HepG2 (cell line): ENCODE measurements around the gene RNF40. TPM values are rescaled to one million over a fixed set of nuclear protein-coding genes. Genes with fewer than 3 reads are reported as not detected.
A peak's percentile ranks its signal among the peaks of the same experiment; 100 is the strongest.

ENCODE experiments used
- AGO1 ChIP-seq: fragments of 200-400 bp; formaldehyde crosslinking; IDR thresholded peaks from 2 replicates; pipeline ENCODE4 v1.6.1; 2017; ENCODE audit warnings: mild to moderate bottlenecking, low read depth, low read length, moderate library complexity; ENCODE audit not compliant: poor library complexity, severe bottlenecking
- ETV6 ChIP-seq: sonication (generic); formaldehyde crosslinking; conservative IDR thresholded peaks from 2 replicates; pipeline ENCODE4 v1.4.0; 2020; ENCODE audit warnings: missing genetic modification reagents
- HIC2 ChIP-seq: sonication (generic); formaldehyde crosslinking; IDR thresholded peaks from 2 replicates; pipeline ENCODE4 v1.9.0; 2022; ENCODE audit warnings: low read depth, missing genetic modification reagents
- MATR3 ChIP-seq: sonication (generic); formaldehyde crosslinking; IDR thresholded peaks from 2 replicates; pipeline ENCODE4 v1.4.0; 2020; ENCODE audit warnings: missing genetic modification reagents
- MLLT10 ChIP-seq: sonication (generic); formaldehyde crosslinking; IDR thresholded peaks from 2 replicates; pipeline ENCODE4 v1.4.0; 2020; ENCODE audit warnings: missing genetic modification reagents
- NR2F1 ChIP-seq, 2 experiments: fragments of 450-650 bp in 1 of 2; formaldehyde crosslinking in 1 of 2; IDR thresholded peaks; 2 replicates each; pipeline versions ENCODE4 v1.5.0 to v1.6.1; 2016 to 2020; ENCODE audit warnings: mild to moderate bottlenecking in 1 of 2, missing compliant biosample characterization in 1 of 2, missing genetic modification reagents in 1 of 2, moderate library complexity in 1 of 2
- PLSCR1 ChIP-seq: sonication (generic); formaldehyde crosslinking; IDR thresholded peaks from 2 replicates; pipeline ENCODE4 v1.5.0; 2020; ENCODE audit warnings: missing genetic modification reagents, mild to moderate bottlenecking, borderline replicate concordance
- SIX1 ChIP-seq: sonication (generic); formaldehyde crosslinking; IDR thresholded peaks from 2 replicates; pipeline ENCODE4 v1.4.0; 2020; ENCODE audit warnings: missing genetic modification reagents, borderline replicate concordance
- SMARCC2 ChIP-seq: fragments of 450-650 bp; IDR thresholded peaks from 2 replicates; pipeline ENCODE4 v1.6.1; 2017; ENCODE audit warnings: antibody characterized with exemption, mild to moderate bottlenecking
- TBX3 ChIP-seq: fragments of 450-650 bp; IDR thresholded peaks from 2 replicates; pipeline ENCODE4 v1.6.1; 2017; ENCODE audit warnings: antibody characterized with exemption, mild to moderate bottlenecking, inconsistent platforms, borderline replicate concordance
- ZBTB21 ChIP-seq: sonication (generic); formaldehyde crosslinking; IDR thresholded peaks from 2 replicates; pipeline ENCODE4 v1.4.0; 2020; ENCODE audit warnings: missing genetic modification reagents
- ZNF12 ChIP-seq: sonication (generic); formaldehyde crosslinking; IDR thresholded peaks from 2 replicates; pipeline ENCODE4 v1.5.0; 2020; ENCODE audit warnings: missing genetic modification reagents
- ZNF251 ChIP-seq: sonication (generic); formaldehyde crosslinking; IDR thresholded peaks from 2 replicates; pipeline ENCODE4 v1.9.0; 2021; ENCODE audit warnings: mild to moderate bottlenecking, missing genetic modification reagents
- polyA plus RNA-seq, 8 experiments: library from polyadenylated mRNA; depleted of rRNA in 3 of 8; stranded (reverse) in 7 of 8; unstranded in 1 of 8; fragments of >200 nt; fragmentation: Illumina TruSeq in 4 of 8; extraction: Trizol in 4 of 8; gene quantifications; 2 replicates each; pipeline versions ENCODE4 v1.2.1 to v1.2.3, GENCODE V29; 2011 to 2016; ENCODE audit warnings: low read depth in 4 of 8, missing spikeins in 1 of 8, mixed read lengths in 1 of 8; ENCODE audit not compliant: insufficient read depth in 1 of 8
- total RNA-seq, 5 experiments: library from RNA; depleted of rRNA; stranded (reverse); fragments of >200 nt; fragmentation: Illumina TruSeq; extraction: Trizol; gene quantifications; 2 replicates each; pipeline ENCODE4 v1.2.3, GENCODE V29; 2016; ENCODE audit warnings: low read depth in 1 of 5
- TF ChIP-seq, protein P1 (sequence below): IDR thresholded peaks from 2 replicates; pipeline ENCODE4 v1.6.1; 2016; ENCODE audit warnings: missing compliant biosample characterization, missing genetic modification reagents, borderline replicate concordance

Gene RNF40
- total and polyA plus RNA-seq, 2 of the 13 experiments (the other 11 are each of a cell fraction or from before 2014, with no cell fraction given) = 84.0 to 85.6 TPM

GRCh38 chr16:30760577-30761426 lies 1.3 kb upstream of the RNF40 start (continued):
- TF ChIP-seq, protein P1, sequence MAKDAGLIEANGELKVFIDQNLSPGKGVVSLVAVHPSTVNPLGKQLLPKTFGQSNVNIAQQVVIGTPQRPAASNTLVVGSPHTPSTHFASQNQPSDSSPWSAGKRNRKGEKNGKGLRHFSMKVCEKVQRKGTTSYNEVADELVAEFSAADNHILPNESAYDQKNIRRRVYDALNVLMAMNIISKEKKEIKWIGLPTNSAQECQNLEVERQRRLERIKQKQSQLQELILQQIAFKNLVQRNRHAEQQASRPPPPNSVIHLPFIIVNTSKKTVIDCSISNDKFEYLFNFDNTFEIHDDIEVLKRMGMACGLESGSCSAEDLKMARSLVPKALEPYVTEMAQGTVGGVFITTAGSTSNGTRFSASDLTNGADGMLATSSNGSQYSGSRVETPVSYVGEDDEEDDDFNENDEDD = no peak
- TF ChIP-seq ZNF12 (CRISPR knock-in tag) (no peak), SMARCC2 (no peak), PLSCR1 (no peak), ETV6 (CRISPR knock-in tag) (0 out of 2 replicates have a peak, but pooled peaks have one; percentile 6), HIC2 (CRISPR knock-in tag) (0 out of 2 replicates have a peak, but pooled peaks have one; percentile 17), NR2F1 (CRISPR knock-in tag; IDR thresholded peaks at IDR 0.05) (no peak), AGO1 (no peak), MATR3 (CRISPR knock-in tag) (no peak), TBX3 (no peak), SIX1 (CRISPR knock-in tag) (no peak), MLLT10 (no peak), ZBTB21 (CRISPR knock-in tag) (0 out of 2 replicates have a peak, but pooled peaks have one; percentile 6), ZNF251 (CRISPR knock-in tag) (0 out of 2 replicates have a peak, but pooled peaks have one; percentile 50)
